ENCODE data around the gene COPB1. TPM values are rescaled to one million over a fixed set of nuclear protein-coding genes. Genes with fewer than 3 reads are reported as not detected.

Gene COPB1
- total and polyA plus RNA-seq, 4 donors = 32.1 to 140 (median 74.5) TPM

DNA sequence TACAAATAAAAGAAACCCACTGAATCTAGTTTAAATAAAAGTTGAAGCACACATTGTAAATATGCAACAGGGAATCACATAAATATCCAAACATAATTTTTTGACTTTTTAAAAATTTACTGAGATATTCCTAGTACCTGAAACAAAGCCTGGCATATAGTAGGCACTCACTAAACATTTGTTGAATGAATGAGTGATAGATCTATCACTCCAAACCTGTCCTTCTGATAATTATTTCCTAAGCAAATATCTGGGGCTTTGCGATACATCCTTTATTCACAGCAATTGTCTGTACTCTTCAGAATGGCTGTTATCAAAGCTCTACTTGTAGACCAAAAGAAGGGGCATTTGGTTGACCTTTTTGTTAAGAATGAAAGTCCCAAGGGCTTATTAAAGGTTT is 23.2 kb upstream of the COPB1 start:
- Histone ChIP-seq H3K36me3 (ENCODE audit: control insufficient read depth in 4 of 4, insufficient read depth in 3 of 4, low read depth in 1 of 4, low read length in 3 of 4) (no peaks in the 10 kb centered on the region), H3K9ac (ENCODE audit: low read depth in 1 of 2, low read length in 2 of 2) (no peak overlapping the region), H3K27me3 (ENCODE audit: control insufficient read depth in 4 of 4, insufficient read depth in 4 of 4, low read length in 3 of 4) (no peaks in the 10 kb centered on the region), H3K27ac (ENCODE audit: low read depth in 1 of 2, low read length in 2 of 2) (no peak overlapping the region), H3K4me1 (ENCODE audit: control insufficient read depth in 4 of 4, insufficient read depth in 4 of 4, low read length in 3 of 4) (peaks cover 0 to 16% (median 8%) of the 10 kb centered on the region in 4 donors), H3K9me3 (ENCODE audit: control insufficient read depth in 4 of 4, low read length in 3 of 4) (no peaks in the 10 kb centered on the region), H3K4me3 (ENCODE audit: low read depth in 1 of 3, low read length in 3 of 3) (no peak overlapping the region)
- TF ChIP-seq HNF4G (IDR thresholded peaks at IDR 0.05) (no peak), TAF1 (conservative IDR thresholded peaks at IDR 0.05) (no peak), MAX (IDR thresholded peaks at IDR 0.05) (no peak), RAD21 (IDR thresholded peaks at IDR 0.05) (no peak), NR2F2 (IDR thresholded peaks at IDR 0.05) (no peak), EGR1 (IDR thresholded peaks at IDR 0.05; ENCODE audit: low read depth in 2 of 2) (no peak), YY1 (IDR thresholded peaks at IDR 0.05) (no peak), SP1 (IDR thresholded peaks at IDR 0.05) (no peak), FOXA2 (IDR thresholded peaks at IDR 0.05) (no peak), REST (IDR thresholded peaks at IDR 0.05) (no peak), CTCF (IDR thresholded peaks at IDR 0.05; ENCODE audit: low read depth, low read length, missing input control) (no peak), GABPA (IDR thresholded peaks at IDR 0.05 in 1 of 2, conservative IDR thresholded peaks at IDR 0.05 in 1 of 2) (no peak), FOXA1 (IDR thresholded peaks at IDR 0.05) (no peak), RXRA (IDR thresholded peaks at IDR 0.05) (no peak), JUND (IDR thresholded peaks at IDR 0.05) (no peak), HNF4A (conservative IDR thresholded peaks at IDR 0.05) (no peak)
- TF ChIP-seq, protein P1, sequence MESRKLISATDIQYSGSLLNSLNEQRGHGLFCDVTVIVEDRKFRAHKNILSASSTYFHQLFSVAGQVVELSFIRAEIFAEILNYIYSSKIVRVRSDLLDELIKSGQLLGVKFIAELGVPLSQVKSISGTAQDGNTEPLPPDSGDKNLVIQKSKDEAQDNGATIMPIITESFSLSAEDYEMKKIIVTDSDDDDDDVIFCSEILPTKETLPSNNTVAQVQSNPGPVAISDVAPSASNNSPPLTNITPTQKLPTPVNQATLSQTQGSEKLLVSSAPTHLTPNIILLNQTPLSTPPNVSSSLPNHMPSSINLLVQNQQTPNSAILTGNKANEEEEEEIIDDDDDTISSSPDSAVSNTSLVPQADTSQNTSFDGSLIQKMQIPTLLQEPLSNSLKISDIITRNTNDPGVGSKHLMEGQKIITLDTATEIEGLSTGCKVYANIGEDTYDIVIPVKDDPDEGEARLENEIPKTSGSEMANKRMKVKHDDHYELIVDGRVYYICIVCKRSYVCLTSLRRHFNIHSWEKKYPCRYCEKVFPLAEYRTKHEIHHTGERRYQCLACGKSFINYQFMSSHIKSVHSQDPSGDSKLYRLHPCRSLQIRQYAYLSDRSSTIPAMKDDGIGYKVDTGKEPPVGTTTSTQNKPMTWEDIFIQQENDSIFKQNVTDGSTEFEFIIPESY (IDR thresholded peaks at IDR 0.05) = no peak
- TF ChIP-seq, protein P2, sequence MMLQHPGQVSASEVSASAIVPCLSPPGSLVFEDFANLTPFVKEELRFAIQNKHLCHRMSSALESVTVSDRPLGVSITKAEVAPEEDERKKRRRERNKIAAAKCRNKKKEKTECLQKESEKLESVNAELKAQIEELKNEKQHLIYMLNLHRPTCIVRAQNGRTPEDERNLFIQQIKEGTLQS (IDR thresholded peaks at IDR 0.05) = no peak
- no peak for DNase-seq (ENCODE audit: low spot score)
- WGBS = 99% methylated on average over 1 of the region's 1 CpG
